NCI-H2107 (cell line): Measurements from ENCODE around the gene ATRN.
"Not testable (repeated sequence)": the region's sequence is repeated elsewhere in the genome, so short reads cannot be mapped to it uniquely, and the experiment has no call there.

Experiments used
- DNase-seq: peaks from one replicate; lab custom pipeline; 2025; lab: John Stamatoyannopoulos, UW

The ATRN gene

GRCh38 chr20:3470208-3470626 lies 601 bp upstream of the ATRN start:
- no peak for DNase-seq

- DNase-seq = no peak
Measured at GRCh38 chr20:3471397-3472021, 691 bp downstream of the ATRN start.

GRCh38 chr20:3472105-3472504 lies 1.3 kb downstream of the ATRN start:
- DNase-seq = no peak

- DNase-seq = no peak
Measured at GRCh38 chr20:3473324-3473723, 2.5 kb downstream of the ATRN start.

GRCh38 chr20:3473944-3474343 lies 3.1 kb downstream of the ATRN start:
- no peak for DNase-seq

GRCh38 chr20:3477003-3477860 lies 6.4 kb downstream of the ATRN start:
- not testable (repeated sequence) for DNase-seq

- no peak for DNase-seq
Measured at GRCh38 chr20:3477861-3478544, 7.2 kb downstream of the ATRN start.

- no peak for DNase-seq
Measured at GRCh38 chr20:3479025-3479424, 8.2 kb downstream of the ATRN start.

GRCh38 chr20:3479759-3480615 lies 9.2 kb downstream of the ATRN start:
- no peak for DNase-seq

GRCh38 chr20:3483309-3483708 lies 12.5 kb downstream of the ATRN start:
- DNase-seq = no peak

- no peak for DNase-seq
Measured at GRCh38 chr20:3483784-3484183, 13.0 kb downstream of the ATRN start.

GRCh38 chr20:3485913-3486312 lies 15.1 kb downstream of the ATRN start:
- no peak for DNase-seq

GRCh38 chr20:3486850-3487249 lies 16.0 kb downstream of the ATRN start:
- DNase-seq = no peak

- DNase-seq = no peak
Measured at GRCh38 chr20:3492669-3493068, 21.9 kb downstream of the ATRN start.

GRCh38 chr20:3494218-3494617 lies 23.4 kb downstream of the ATRN start:
- DNase-seq = no peak

- DNase-seq = no peak
Measured at GRCh38 chr20:3502878-3503277, 32.1 kb downstream of the ATRN start.

- DNase-seq = no peak
Measured at GRCh38 chr20:3505148-3505547, 34.3 kb downstream of the ATRN start.

GRCh38 chr20:3509064-3509463 lies 38.2 kb downstream of the ATRN start:
- DNase-seq = no peak

- DNase-seq = no peak
Measured at GRCh38 chr20:3510110-3510509, 39.3 kb downstream of the ATRN start.

- not testable (repeated sequence) for DNase-seq
Measured at GRCh38 chr20:3512239-3512638, 41.4 kb downstream of the ATRN start.

GRCh38 chr20:3514012-3514642 lies 43.3 kb downstream of the ATRN start:
- DNase-seq = no peak
